ENCODE measurements around the gene EHMT1. TPM values are rescaled to one million over a fixed set of nuclear protein-coding genes. Genes with fewer than 3 reads are reported as not detected.

Gene EHMT1
- total and polyA plus RNA-seq, 2 experiments from 2014 or later, result 162 to 177 TPM

- Mint-ChIP-seq H3K4me1 (peaks cover 4% of the 10 kb centered on the region; the same call in 1 of the 3 replicates), H3K4me3 (no peak overlapping the region), H3K27ac (no peak overlapping the region), H3K36me3 (ENCODE audit: low read depth) (peaks cover 78% of the 10 kb centered on the region), H3K27me3 (ENCODE audit: insufficient read depth, low read depth, poor library complexity) (peaks cover 1% of the 10 kb centered on the region), H3K9me3 (no peaks in the 10 kb centered on the region)
- H3K4me2 ChIP-seq, result no peak overlapping the region
- H2AFZ ChIP-seq, result no peak overlapping the region
- H4K20me1 ChIP-seq (replicated peaks; ENCODE audit: insufficient read depth), result 0 out of 2 replicates have a peak, but pooled peaks cover 18% of the 10 kb centered on the region
- peaks cover 50% of the 10 kb centered on the region for H3K79me2 ChIP-seq (replicated peaks; ENCODE audit: insufficient read depth)
- no peaks in the 10 kb centered on the region for H3K9me2 ChIP-seq (ENCODE audit: insufficient read depth)
- TF ChIP-seq JUNB (IDR thresholded peaks at IDR 0.05; ENCODE audit: unreplicated experiment) (no peak), POLR2AphosphoS5 (IDR thresholded peaks at IDR 0.05; ENCODE audit: low read depth) (no peak), STAT1 (IDR thresholded peaks at IDR 0.05; ENCODE audit: unreplicated experiment) (no peak)
- ATAC-seq, result no peak
- no peak overlapping the region for H3K4me3 ChIP-seq
- H3K27me3 ChIP-seq (ENCODE audit: insufficient read depth), result no peaks in the 10 kb centered on the region
- H3K36me3 ChIP-seq (ENCODE audit: insufficient read depth), result no peaks in the 10 kb centered on the region; the same call in 1 of the 2 replicates
- no peak for DNase-seq (ENCODE audit: low spot score)
- no peaks in the 10 kb centered on the region for H3F3A ChIP-seq (replicated peaks; ENCODE audit: low read depth)
- no peak overlapping the region for H3K27ac ChIP-seq (ENCODE audit: low read depth)
- H3K4me1 ChIP-seq (ENCODE audit: insufficient read depth), result no peaks in the 10 kb centered on the region
Observed at GRCh38 chr9:137753192-137753765, 134.5 kb downstream of the EHMT1 start.

GRCh38 chr9:137755261-137755927 lies 136.6 kb downstream of the EHMT1 start:
- Histone ChIP-seq H3K27ac (ENCODE audit: low read depth) (no peak overlapping the region), H3K9me2 (ENCODE audit: insufficient read depth) (no peaks in the 10 kb centered on the region), H3K36me3 (ENCODE audit: insufficient read depth) (peaks cover 4% of the 10 kb centered on the region; the same call in 1 of the 2 replicates), H3K4me2 (no peak overlapping the region), H3K4me1 (ENCODE audit: insufficient read depth) (no peaks in the 10 kb centered on the region), H2AFZ (no peak overlapping the region), H4K20me1 (replicated peaks; ENCODE audit: insufficient read depth) (peaks cover 17% of the 10 kb centered on the region; the same call in 1 of the 2 replicates), H3F3A (replicated peaks; ENCODE audit: low read depth) (no peaks in the 10 kb centered on the region), H3K4me3 (no peak overlapping the region), H3K27me3 (ENCODE audit: insufficient read depth) (no peaks in the 10 kb centered on the region), H3K79me2 (replicated peaks; ENCODE audit: insufficient read depth) (peaks cover 42% of the 10 kb centered on the region)
- Mint-ChIP-seq H3K4me1 (peaks cover 15% of the 10 kb centered on the region), H3K27me3 (ENCODE audit: insufficient read depth, low read depth, poor library complexity) (peaks cover 4% of the 10 kb centered on the region), H3K9me3 (no peaks in the 10 kb centered on the region), H3K27ac (no peak overlapping the region), H3K4me3 (no peak overlapping the region), H3K36me3 (ENCODE audit: low read depth) (peaks cover 89% of the 10 kb centered on the region)
- ATAC-seq (no peak), DNase-seq (ENCODE audit: low spot score) (no peak)
- no peak for TF ChIP-seq ZNF114 (CRISPR knock-in tag; IDR thresholded peaks at IDR 0.05)

- Histone ChIP-seq H3F3A (replicated peaks; ENCODE audit: low read depth) (no peaks in the 10 kb centered on the region), H3K79me2 (replicated peaks; ENCODE audit: insufficient read depth) (peaks cover 38% of the 10 kb centered on the region), H3K9me2 (ENCODE audit: insufficient read depth) (no peaks in the 10 kb centered on the region), H2AFZ (no peak overlapping the region), H4K20me1 (replicated peaks; ENCODE audit: insufficient read depth) (peaks cover 12% of the 10 kb centered on the region; the same call in 1 of the 2 replicates), H3K4me3 (no peak overlapping the region), H3K27me3 (ENCODE audit: insufficient read depth) (no peaks in the 10 kb centered on the region), H3K27ac (ENCODE audit: low read depth) (no peak overlapping the region; the same call in 1 of the 2 replicates), H3K4me2 (no peak overlapping the region), H3K4me1 (ENCODE audit: insufficient read depth) (no peaks in the 10 kb centered on the region), H3K36me3 (ENCODE audit: insufficient read depth) (peaks cover 4% of the 10 kb centered on the region; the same call in 1 of the 2 replicates)
- H3K4me3 Mint-ChIP-seq, result no peak overlapping the region
- DNase-seq (ENCODE audit: low spot score) (no peak), ATAC-seq (no peak)
- H3K9me3 Mint-ChIP-seq, result no peaks in the 10 kb centered on the region
- peaks cover 2% of the 10 kb centered on the region for H3K27me3 Mint-ChIP-seq (ENCODE audit: insufficient read depth, low read depth, poor library complexity)
- H3K4me1 Mint-ChIP-seq, result peaks cover 15% of the 10 kb centered on the region
- no peak overlapping the region for H3K27ac Mint-ChIP-seq
- H3K36me3 Mint-ChIP-seq (ENCODE audit: low read depth), result peaks cover 90% of the 10 kb centered on the region
- TF ChIP-seq, protein P1, sequence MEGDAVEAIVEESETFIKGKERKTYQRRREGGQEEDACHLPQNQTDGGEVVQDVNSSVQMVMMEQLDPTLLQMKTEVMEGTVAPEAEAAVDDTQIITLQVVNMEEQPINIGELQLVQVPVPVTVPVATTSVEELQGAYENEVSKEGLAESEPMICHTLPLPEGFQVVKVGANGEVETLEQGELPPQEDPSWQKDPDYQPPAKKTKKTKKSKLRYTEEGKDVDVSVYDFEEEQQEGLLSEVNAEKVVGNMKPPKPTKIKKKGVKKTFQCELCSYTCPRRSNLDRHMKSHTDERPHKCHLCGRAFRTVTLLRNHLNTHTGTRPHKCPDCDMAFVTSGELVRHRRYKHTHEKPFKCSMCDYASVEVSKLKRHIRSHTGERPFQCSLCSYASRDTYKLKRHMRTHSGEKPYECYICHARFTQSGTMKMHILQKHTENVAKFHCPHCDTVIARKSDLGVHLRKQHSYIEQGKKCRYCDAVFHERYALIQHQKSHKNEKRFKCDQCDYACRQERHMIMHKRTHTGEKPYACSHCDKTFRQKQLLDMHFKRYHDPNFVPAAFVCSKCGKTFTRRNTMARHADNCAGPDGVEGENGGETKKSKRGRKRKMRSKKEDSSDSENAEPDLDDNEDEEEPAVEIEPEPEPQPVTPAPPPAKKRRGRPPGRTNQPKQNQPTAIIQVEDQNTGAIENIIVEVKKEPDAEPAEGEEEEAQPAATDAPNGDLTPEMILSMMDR (conservative IDR thresholded peaks at IDR 0.05; ENCODE audit: low read depth in 2 of 2), result no peak
- TF ChIP-seq CREB1 (CRISPR knock-in tag; IDR thresholded peaks at IDR 0.05; ENCODE audit: low read depth) (no peak), EZH2phosphoT487 (IDR thresholded peaks at IDR 0.05; ENCODE audit: unreplicated experiment) (no peak), POLR2AphosphoS5 (IDR thresholded peaks at IDR 0.05; ENCODE audit: low read depth) (no peak), JUNB (IDR thresholded peaks at IDR 0.05; ENCODE audit: unreplicated experiment) (no peak), ZNF114 (CRISPR knock-in tag; IDR thresholded peaks at IDR 0.05) (no peak), ZNF331 (CRISPR knock-in tag; IDR thresholded peaks at IDR 0.05; ENCODE audit: low read depth) (no peak), NANOG (IDR thresholded peaks at IDR 0.05; ENCODE audit: borderline replicate concordance) (no peak), STAT1 (IDR thresholded peaks at IDR 0.05; ENCODE audit: unreplicated experiment) (no peak), REST (IDR thresholded peaks at IDR 0.05; ENCODE audit: unreplicated experiment) (no peak)
- TF ChIP-seq, protein P2, sequence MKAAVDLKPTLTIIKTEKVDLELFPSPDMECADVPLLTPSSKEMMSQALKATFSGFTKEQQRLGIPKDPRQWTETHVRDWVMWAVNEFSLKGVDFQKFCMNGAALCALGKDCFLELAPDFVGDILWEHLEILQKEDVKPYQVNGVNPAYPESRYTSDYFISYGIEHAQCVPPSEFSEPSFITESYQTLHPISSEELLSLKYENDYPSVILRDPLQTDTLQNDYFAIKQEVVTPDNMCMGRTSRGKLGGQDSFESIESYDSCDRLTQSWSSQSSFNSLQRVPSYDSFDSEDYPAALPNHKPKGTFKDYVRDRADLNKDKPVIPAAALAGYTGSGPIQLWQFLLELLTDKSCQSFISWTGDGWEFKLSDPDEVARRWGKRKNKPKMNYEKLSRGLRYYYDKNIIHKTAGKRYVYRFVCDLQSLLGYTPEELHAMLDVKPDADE (IDR thresholded peaks at IDR 0.05), result no peak
Observed at GRCh38 chr9:137756045-137756744, 137.4 kb downstream of the EHMT1 start.
